RWPE1 (cell line): ENCODE results near the gene BLOC1S6.

Experiments
- CTCF ChIA-PET: fragments of 350-600 bp; sonication (Branson Sonifier 250); formaldehyde crosslinking; extraction: SDS; loops from one replicate; lab custom pipeline; 2021; lab: Yijun Ruan, JAX
- POLR2A ChIA-PET: fragments of 400-600 bp; formaldehyde crosslinking; extraction: SDS; loops from one replicate; lab custom pipeline; 2020; ENCODE audit warnings: antibody characterized with exemption; ENCODE audit not compliant: low non-redundant PET; lab: Yijun Ruan, JAX
- DNase-seq: peaks from one replicate; pipeline ENCODE4 v3.0.0; 2012; ENCODE audit warnings: low spot score
- H3K27ac ChIP-seq: fragments of 450-650 bp; 2 replicates; pipeline ENCODE4 v1.5.1; 2017
- CTCF ChIP-seq: fragments of 450-650 bp; conservative IDR thresholded peaks from 2 replicates; pipeline ENCODE4 v1.5.1; 2017; ENCODE audit warnings: low read depth, mild to moderate bottlenecking

Gene BLOC1S6

GRCh38 chr15:45635191-45635638 lies 48.0 kb downstream of the BLOC1S6 start:
- peak; percentile 78 for TF ChIP-seq CTCF
- DNase-seq = no peak
- ChIA-PET POLR2A (interaction anchor here (0.6 kb wide), 1 partner anchor 71 kb away, joined by 6 read pairs; no protein-coding TSS in a partner anchor), CTCF (interaction anchor here (0.6 to 1.5 kb wide), 4 partner anchors 9 to 471 kb away, joined by 3 to 4 read pairs (median 3); no protein-coding TSS in a partner anchor)
- H3K27ac ChIP-seq = peak overlapping the region; percentile 95

DNA sequence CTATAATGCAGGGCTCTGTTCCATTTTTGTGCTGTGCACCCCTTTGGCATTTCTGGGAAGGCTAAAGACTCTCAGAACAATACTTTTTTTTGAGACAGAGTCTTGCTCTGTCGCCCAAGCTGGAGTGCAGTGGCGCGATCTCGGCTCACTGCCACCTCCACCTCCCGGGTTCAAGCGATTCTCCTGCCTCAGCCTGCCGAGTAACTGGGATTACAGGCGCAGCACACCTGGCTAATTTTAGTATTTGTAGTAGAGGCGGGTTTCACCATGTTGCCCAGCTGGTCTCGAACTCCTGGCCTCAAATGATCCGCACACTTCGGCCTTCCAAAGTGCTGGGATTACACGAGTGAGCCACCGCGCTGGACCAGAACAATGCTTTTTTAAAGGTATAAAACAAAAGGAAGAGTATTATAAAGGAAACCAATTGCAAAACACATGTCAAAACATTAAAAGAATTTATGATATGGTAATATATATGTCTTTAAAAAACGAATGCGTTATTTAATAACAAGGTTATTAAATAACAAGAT lies 48.6 kb downstream of the BLOC1S6 start:
- DNase-seq = no peak
- POLR2A ChIA-PET = interaction anchor here (0.6 kb wide), 1 partner anchor 70 kb away, joined by 6 read pairs; no protein-coding TSS in a partner anchor
- CTCF ChIA-PET = interaction anchor here (0.6 to 1.5 kb wide), 3 partner anchors 8 to 171 kb away, joined by 3 to 4 read pairs (median 3); no protein-coding TSS in a partner anchor
- TF ChIP-seq CTCF = no peak
- peak overlapping the region; percentile 95 for H3K27ac ChIP-seq

DNA sequence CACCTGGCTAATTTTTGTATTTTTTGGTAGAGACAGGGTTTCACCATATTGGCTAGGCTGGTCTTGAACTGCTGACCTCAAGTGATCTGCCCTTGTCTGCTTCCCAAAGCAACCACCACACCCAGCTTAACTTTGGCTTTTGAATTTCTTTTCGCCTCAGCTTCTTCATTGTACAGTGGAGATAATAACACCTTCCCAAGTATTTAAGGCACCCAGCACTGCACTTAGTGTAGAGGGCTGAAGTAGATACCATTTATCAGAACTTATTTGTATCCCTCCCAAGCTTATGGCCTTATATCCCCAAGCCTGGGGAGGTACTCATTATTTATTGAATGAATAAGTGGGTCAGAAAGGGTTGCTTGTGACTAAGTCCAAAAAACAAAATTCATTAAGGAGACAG lies 50.0 kb downstream of the BLOC1S6 start:
- POLR2A ChIA-PET = no interaction called here
- peak overlapping the region; percentile 95 for H3K27ac ChIP-seq

GRCh38 chr15:45637552-45638033 lies 50.4 kb downstream of the BLOC1S6 start:
- ChIA-PET CTCF (interaction anchor here (0.5 to 0.6 kb wide), 2 partner anchors 28 to 105 kb away, joined by 3 read pairs; no protein-coding TSS in a partner anchor), POLR2A (no interaction called here)
- H3K27ac ChIP-seq = peak overlapping the region; percentile 95
- DNase-seq = peak; percentile 66
- no peak for TF ChIP-seq CTCF

More for the DNA sequence above, 50.0 kb downstream of the BLOC1S6 start:
- CTCF ChIA-PET = interaction anchor here (0.5 to 0.6 kb wide), 2 partner anchors 28 to 104 kb away, joined by 3 read pairs; no protein-coding TSS in a partner anchor
- DNase-seq = no peak
- TF ChIP-seq CTCF = no peak

GRCh38 chr15:45640616-45641015 lies 53.4 kb downstream of the BLOC1S6 start:
- TF ChIP-seq CTCF = no peak
- peak overlapping the region; percentile 83 for H3K27ac ChIP-seq
- DNase-seq = peak; percentile 90
- ChIA-PET POLR2A (no interaction called here), CTCF (interaction anchor here (0.5 kb wide), 1 partner anchor 430 kb away, joined by 5 read pairs; no protein-coding TSS in a partner anchor)

DNA sequence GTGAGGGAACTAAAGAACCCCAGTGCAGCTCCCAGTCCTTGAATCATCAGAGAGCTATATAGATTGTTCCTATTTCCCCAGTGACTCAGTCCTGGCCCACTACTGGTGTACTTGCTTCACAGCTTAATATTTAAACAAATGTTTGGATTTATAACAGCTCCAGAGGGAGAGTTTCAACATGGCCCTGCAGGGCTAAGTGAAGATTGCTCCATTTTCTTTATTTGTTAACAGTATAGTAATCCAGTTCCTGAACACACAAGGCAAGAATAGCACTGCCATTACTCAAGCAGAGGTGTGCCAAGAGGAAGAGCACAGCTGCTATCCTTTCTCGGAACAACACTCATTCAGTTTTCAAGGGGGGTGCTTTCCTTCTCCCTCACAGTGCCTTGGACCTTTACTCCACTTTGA lies 54.2 kb downstream of the BLOC1S6 start:
- peak overlapping the region; percentile 83 for H3K27ac ChIP-seq
- DNase-seq = peak; percentile 90
- POLR2A ChIA-PET = no interaction called here
- CTCF ChIA-PET = no interaction called here
- TF ChIP-seq CTCF = no peak
